Measurements from ENCODE around the gene RET. TPM values are rescaled to one million over a fixed set of nuclear protein-coding genes. Genes with fewer than 3 reads are reported as not detected.

RET gene
- total RNA-seq, 1 experiment from 2014 or later, result 0.04 TPM

GRCh38 chr10:43120116-43120928, 43.5 kb downstream of the RET start:
- DNase-seq (ENCODE audit: low spot score), result no peak

DNA sequence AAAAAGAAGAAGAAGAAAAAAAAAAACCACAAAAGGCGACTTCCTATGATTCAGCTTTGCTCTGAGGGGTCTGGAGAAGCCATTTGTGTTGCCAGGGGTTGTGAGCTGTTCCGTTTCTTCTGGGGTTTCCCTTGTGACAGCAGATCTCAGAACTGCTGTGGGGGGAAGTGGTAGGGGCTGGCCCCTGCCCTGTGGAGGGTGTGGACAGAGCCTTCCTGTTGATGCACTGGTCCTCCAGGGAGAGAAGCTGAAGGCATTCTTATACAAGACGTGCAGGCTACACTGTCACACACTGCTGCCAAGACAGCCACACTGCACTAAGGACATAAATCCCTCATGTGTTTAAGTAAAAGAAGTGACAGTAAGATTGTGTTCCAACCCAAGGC, 44.1 kb downstream of the RET start:
- DNase-seq (ENCODE audit: low spot score), result no peak

DNA sequence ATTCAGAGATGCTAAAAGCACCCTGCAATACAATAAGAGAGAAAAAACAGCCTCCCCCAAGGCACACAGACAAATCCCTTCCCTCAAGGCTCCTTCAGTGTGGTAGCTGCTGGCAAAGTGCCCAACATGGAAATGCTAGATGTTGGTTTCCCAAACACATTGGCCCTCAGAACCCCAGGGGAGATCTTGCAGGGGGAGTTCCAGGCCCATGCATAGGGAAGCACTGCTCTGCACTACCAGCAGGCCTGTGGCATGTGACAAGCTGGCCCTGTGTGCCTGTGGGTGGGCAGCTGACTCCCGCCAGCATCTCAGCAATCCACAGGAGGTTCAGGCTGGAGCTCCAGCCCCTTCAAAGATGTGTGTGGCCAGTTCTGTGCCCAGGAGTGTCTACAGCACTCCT, 44.6 kb downstream of the RET start:
- no peak for DNase-seq (ENCODE audit: low spot score)

GRCh38 chr10:43122096-43122495, 45.2 kb downstream of the RET start:
- DNase-seq (ENCODE audit: low spot score), result no peak

- no peak for DNase-seq (ENCODE audit: low spot score)
Measured at GRCh38 chr10:43122826-43123225, 46.0 kb downstream of the RET start.

DNA sequence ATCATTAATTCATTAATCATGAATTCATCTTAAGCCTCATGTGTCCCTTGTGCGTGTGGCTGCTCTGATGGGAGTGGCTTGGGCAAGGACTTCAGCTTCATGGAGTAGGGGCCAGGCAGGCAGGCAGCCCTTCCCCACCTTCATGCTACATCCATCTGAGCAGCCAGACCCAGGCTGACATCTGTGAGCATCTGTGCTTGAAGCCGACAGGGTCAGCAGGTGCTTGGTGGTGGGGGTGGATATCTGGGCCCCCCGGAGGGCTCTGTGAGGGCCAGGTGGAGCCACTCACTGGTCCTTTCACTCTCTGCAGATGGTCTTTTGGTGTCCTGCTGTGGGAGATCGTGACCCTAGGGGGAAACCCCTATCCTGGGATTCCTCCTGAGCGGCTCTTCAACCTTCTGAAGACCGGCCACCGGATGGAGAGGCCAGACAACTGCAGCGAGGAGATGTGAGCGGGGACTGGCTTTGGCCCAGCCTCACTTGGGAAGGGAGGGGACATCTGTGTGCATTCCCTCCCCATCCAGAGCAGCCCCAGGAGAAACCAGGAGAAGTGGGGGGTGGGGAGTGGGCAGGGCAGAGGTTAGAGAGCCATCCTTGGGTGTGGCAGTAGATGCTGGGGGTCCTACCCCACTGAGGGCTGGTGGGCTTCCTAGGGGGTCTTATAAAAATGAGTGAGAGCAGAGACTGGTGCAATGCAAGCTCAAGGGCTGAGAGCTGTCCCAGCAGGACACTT, 46.7 kb downstream of the RET start:
- DNase-seq (ENCODE audit: low spot score), result no peak

- no peak for DNase-seq (ENCODE audit: low spot score)
Measured at GRCh38 chr10:43124094-43124521, 47.2 kb downstream of the RET start.

- no peak for DNase-seq (ENCODE audit: low spot score)
Measured at GRCh38 chr10:43124574-43125273, 47.9 kb downstream of the RET start.

GRCh38 chr10:43125274-43125845, 48.5 kb downstream of the RET start:
- no peak for DNase-seq (ENCODE audit: low spot score)

DNA sequence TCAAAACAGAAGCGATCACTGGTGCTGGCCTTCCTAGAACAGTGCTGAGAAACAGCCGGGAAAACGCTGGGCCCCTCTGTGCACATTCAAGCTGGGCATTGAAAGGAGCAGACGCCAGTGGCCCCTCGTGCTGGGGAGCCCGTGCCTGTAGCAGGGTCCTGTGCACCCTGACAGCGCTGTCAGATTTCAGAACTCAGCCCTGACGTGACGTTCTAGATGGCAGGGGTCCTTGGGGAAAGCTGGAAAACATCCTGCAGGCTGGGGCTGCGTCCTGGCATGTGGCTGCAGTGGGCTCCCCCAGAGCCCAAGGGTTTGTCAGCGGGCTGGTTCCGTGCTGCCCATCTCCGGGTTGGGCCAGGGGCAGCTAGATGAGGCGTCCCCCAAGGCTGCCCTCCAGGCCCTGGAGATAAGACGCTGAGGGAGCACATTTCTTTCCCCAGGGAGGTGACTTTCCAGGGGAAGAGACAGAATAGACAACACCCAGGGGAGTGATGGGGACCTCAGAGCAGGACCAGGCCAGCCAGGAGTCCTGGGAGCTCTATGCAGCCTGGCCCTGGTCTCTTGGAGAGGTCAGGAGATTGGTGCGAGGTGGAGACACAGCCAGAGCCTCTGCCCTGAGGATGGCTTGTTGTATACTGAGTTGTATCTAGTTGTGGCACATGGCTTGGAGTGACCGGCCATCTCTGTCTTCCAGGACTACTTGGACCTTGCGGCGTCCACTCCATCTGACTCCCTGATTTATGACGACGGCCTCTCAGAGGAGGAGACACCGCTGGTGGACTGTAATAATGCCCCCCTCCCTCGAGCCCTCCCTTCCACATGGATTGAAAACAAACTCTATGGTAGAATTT, 49.2 kb downstream of the RET start:
- DNase-seq (ENCODE audit: low spot score), result no peak

GRCh38 chr10:43126759-43127424, 50.0 kb downstream of the RET start:
- DNase-seq (ENCODE audit: low spot score), result no peak

- DNase-seq (ENCODE audit: low spot score), result no peak
Measured at GRCh38 chr10:43127442-43127841, 50.6 kb downstream of the RET start.

DNA sequence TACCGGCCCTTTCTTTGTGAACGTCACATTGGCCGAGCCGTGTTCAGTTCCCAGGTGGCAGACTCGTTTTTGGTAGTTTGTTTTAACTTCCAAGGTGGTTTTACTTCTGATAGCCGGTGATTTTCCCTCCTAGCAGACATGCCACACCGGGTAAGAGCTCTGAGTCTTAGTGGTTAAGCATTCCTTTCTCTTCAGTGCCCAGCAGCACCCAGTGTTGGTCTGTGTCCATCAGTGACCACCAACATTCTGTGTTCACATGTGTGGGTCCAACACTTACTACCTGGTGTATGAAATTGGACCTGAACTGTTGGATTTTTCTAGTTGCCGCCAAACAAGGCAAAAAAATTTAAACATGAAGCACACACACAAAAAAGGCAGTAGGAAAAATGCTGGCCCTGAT, 51.5 kb downstream of the RET start:
- DNase-seq (ENCODE audit: low spot score), result no peak

- DNase-seq (ENCODE audit: low spot score), result peak; percentile 94
Measured at GRCh38 chr10:43128958-43129706, 52.3 kb downstream of the RET start.

DNA sequence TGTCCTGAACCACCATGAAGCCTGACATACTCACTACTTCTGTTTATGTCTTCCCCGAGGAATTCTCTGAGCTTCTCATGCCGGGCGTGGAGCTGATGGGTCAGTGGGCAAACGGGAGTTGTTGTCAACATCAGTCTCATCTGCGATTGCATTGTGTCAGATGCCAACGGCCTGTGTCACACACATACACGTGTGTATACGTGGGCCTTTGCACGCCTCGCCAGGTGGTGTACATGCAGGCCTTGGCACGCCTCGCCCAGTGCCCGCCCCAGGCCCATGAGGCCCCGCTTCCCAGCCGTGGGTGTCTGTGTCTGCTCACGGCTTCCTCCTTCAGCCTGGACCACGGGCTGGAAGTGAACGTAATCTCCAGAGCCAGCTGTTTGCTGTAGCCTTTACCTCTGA, 53.9 kb downstream of the RET start:
- DNase-seq (ENCODE audit: low spot score), result no peak

DNA sequence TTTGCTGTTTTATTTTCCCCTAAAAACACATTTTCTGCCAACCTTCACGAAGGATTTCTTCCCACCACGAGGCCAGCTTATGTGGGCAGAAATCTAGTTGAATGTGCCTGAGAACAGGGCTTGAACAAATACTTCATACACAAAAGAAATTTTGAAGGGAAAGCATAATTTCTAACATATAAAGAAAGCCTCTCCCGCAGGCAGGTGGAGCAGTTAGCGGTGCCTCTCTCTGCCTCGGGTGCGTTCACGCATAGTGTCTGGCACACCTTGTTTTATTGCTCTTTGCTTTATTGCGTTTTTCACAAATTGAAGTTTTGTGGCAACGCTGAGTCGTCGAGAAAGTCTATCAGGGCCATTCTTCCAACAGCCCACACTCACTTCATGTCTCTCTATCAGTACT, 54.4 kb downstream of the RET start:
- DNase-seq (ENCODE audit: low spot score), result no peak

- DNase-seq (ENCODE audit: low spot score), result no peak
Measured at GRCh38 chr10:43131906-43132305, 55.0 kb downstream of the RET start.

GRCh38 chr10:43132867-43133787, 56.3 kb downstream of the RET start:
- DNase-seq (ENCODE audit: low spot score), result no peak
